Measurements from ENCODE around the gene EPN2.

DNA sequence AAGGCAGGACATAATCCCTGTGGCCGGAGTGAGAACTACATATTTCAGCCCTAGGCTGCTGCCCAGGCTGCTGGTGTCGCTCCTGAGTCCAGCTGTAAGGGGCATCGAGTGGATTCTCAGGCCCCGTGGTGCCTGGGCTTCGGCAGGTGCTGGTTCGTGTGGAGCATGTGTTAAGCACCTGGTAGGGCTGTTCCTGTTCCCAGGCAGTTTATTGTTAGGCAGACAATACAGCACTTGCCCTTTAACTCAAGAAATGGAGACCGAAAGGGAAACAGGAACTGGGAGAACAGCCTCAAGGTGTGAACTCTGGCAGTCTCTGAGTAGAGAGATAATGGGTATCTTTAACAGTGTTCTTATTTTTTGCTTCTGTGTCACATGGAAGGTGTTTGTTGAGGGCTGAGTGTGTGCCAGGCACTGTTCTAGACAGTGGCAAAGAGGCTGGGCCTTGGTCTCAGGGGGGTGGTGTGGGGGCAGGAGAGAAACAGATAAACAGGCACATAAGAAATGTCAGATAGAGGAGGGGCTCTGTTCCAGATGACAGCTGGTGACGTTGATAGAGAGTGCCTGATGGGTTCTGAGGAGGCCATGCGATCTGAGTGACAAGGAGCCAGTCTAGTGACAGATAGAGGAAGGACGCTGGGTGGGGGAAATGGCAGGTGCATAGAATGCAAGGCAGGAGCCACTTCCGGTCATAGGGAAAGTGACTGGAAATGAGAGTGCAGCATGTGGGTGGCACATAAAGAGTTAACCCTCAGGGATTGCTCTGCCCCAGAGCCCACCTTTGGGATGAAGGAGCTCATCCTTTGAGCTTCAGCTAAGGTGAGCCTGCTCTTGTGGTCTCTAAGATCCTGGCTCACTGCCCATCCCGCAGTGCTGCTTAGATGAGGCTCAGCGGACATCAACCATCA, 33.8 kb downstream of the EPN2 start:
- TF ChIP-seq HCFC1 (IDR thresholded peaks at IDR 0.05; ENCODE audit: low read length) (no peak), RELA (IDR thresholded peaks at IDR 0.05; ENCODE audit: borderline replicate concordance, partially characterized antibody) (peak; percentile 34), ESRRA (IDR thresholded peaks at IDR 0.05; ENCODE audit: low read length) (no peak), ATF3 (IDR thresholded peaks at IDR 0.05; ENCODE audit: borderline replicate concordance, extremely low read depth, low read depth, low read length) (no peak), IRF4 (IDR thresholded peaks at IDR 0.05; ENCODE audit: low read depth, low read length) (peak; percentile 39; the same call in 1 of the 2 replicates), MLLT1 (IDR thresholded peaks at IDR 0.05) (0 out of 2 replicates have a peak, but pooled peaks have one; percentile 24), RBBP5 (conservative IDR thresholded peaks at IDR 0.05) (no peak), ZBTB40 (IDR thresholded peaks at IDR 0.05; ENCODE audit: borderline replicate concordance) (peak; percentile 29; the same call in 1 of the 2 replicates), SP1 (IDR thresholded peaks at IDR 0.05; ENCODE audit: low read depth, low read length) (no peak), IRF3 (IDR thresholded peaks at IDR 0.05) (no peak), POLR2A (IDR thresholded peaks at IDR 0.05; ENCODE audit: low read depth, low read length) (no peak), REST (IDR thresholded peaks at IDR 0.05; ENCODE audit: low read depth, low read length) (no peak), SREBF1 (IDR thresholded peaks at IDR 0.05; ENCODE audit: low read length) (no peak)
- TF ChIP-seq, protein P1, sequence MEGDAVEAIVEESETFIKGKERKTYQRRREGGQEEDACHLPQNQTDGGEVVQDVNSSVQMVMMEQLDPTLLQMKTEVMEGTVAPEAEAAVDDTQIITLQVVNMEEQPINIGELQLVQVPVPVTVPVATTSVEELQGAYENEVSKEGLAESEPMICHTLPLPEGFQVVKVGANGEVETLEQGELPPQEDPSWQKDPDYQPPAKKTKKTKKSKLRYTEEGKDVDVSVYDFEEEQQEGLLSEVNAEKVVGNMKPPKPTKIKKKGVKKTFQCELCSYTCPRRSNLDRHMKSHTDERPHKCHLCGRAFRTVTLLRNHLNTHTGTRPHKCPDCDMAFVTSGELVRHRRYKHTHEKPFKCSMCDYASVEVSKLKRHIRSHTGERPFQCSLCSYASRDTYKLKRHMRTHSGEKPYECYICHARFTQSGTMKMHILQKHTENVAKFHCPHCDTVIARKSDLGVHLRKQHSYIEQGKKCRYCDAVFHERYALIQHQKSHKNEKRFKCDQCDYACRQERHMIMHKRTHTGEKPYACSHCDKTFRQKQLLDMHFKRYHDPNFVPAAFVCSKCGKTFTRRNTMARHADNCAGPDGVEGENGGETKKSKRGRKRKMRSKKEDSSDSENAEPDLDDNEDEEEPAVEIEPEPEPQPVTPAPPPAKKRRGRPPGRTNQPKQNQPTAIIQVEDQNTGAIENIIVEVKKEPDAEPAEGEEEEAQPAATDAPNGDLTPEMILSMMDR (IDR thresholded peaks at IDR 0.05 in 2 of 3, conservative IDR thresholded peaks at IDR 0.05 in 1 of 3; ENCODE audit: control insufficient read depth in 2 of 3, extremely low read depth in 1 of 3, insufficient read depth in 1 of 3, low read depth in 3 of 3, low read length in 3 of 3), result no peak

All from GM12878 (cell line).